Bone marrow (tissue), 2 donors: ENCODE data around the gene S100A1.
A peak's percentile ranks its signal among the peaks of the same experiment; 100 is the strongest.
"Not testable (repeated sequence)": the region's sequence is repeated elsewhere in the genome, so short reads cannot be mapped to it uniquely, and the experiment has no call there.

Experiments used
- DNase-seq, 2 donors: peaks; one replicate each; lab custom pipeline; 2025; lab: John Stamatoyannopoulos, UW

Gene S100A1

GRCh38 chr1:153627715-153628626, at the start of gene S100A1:
S100A1 (plus strand) TSS chr1:153628434; CDS start chr1:153630522, 2,088 bp downstream.
- DNase-seq = no peak

GRCh38 chr1:153578490-153578889, 49.7 kb upstream of the S100A1 start:
- DNase-seq = no peak

GRCh38 chr1:153578936-153579335, 49.3 kb upstream of the S100A1 start:
- no peak for DNase-seq

DNA sequence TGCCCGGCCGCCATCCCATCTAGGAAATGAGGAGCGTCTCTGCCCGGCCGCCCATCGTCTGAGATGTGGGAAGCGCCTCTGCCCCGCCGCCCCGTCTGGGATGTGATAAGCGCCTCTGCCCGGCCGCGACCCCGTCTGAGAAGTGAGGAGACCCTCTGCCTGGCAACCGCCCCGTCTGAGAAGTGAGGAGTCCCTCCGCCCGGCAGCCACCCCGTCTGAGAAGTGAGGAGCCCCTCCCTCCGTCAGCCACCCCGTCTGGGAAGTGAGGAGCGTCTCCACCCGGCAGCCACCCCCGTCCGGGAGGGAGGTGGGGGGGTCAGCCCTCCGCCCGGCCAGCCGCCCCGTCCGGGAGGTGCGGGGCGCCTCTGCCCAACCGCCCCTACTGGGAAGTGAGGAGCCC, 45.4 kb upstream of the S100A1 start:
- DNase-seq = not testable (repeated sequence)

DNA sequence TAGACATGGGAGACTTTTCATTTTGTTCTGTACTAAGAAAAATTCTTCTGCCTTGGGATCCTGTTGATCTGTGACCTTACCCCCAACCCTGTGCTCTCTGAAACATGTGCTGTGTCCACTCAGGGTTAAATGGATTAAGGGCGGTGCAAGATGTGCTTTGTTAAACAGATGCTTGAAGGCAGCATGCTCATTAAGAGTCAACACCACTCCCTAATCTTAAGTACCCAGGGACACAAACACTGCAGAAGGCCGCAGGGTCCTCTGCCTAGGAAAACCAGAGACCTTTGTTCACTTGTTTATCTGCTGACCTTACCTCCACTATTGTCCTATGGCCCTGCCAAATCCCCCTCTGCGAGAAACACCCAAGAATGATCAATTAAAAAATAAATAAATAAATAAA, 44.7 kb upstream of the S100A1 start:
- DNase-seq = not testable (repeated sequence)

GRCh38 chr1:153583976-153584375, 44.3 kb upstream of the S100A1 start:
- no peak for DNase-seq

- no peak for DNase-seq
Measured at GRCh38 chr1:153585006-153585405, 43.2 kb upstream of the S100A1 start.

DNA sequence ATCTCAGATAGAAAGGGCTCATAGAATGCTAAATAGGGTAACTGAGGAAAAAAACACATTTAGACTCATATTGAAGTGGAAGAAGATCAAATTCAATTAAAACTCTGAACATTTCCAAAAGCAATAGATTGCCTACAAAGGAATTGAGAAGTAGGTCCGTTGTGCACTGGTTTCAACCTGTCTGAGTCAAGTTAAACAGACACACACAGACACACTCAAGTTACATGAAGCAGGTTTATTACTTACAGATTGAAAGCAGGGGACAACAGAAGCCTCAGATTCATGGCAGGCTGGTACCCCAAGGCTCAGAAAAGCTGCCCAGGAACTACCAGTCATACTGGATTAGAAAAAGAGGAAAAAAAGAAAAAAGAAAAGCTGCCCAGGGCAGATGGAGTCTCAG, 41.9 kb upstream of the S100A1 start:
- no peak for DNase-seq

GRCh38 chr1:153587314-153587713, 40.9 kb upstream of the S100A1 start:
- no peak for DNase-seq

DNA sequence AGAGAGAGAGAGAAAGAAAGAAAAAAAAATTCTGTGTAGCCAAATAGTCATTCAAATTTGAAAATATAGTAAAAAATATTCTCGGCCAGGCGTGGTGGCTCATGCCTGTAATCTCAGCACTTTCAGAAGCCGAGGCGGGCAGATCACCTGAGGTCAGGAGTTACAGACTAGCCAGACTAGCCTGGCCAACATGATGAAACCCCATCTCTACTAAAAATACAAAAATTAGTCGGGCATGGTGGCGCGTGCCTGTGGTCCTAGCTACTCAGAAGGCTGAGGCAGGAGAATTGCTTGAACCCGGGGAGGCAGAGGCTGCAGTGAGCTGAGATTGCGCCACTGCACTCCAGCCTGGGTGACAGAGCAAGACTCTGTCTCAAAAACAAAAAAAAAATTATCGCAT, 40.2 kb upstream of the S100A1 start:
- DNase-seq = not testable (repeated sequence)

GRCh38 chr1:153588482-153588881, 39.8 kb upstream of the S100A1 start:
- no peak for DNase-seq

GRCh38 chr1:153592748-153593147, 35.5 kb upstream of the S100A1 start:
- no peak for DNase-seq

DNA sequence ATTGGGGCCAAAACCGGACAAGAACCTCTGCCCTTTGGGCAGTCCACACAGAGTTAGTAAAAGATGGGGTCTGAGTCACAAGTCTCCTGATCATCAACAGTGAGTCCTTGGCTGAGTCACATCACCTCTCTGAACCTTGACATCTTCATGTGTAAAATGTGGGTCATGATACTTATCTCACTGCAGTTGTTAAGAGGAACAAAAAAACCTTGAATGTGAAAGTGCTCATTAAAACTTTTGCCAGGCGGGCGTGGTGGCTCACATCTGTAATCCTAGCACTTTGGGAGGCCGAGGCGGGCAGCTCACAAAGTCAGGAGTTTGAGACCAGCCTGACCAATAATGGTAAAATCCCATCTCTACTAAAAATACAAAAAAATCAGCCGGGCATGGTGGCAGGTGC, 31.0 kb upstream of the S100A1 start:
- DNase-seq = peak in 1 of 2 donors; percentile 61

DNA sequence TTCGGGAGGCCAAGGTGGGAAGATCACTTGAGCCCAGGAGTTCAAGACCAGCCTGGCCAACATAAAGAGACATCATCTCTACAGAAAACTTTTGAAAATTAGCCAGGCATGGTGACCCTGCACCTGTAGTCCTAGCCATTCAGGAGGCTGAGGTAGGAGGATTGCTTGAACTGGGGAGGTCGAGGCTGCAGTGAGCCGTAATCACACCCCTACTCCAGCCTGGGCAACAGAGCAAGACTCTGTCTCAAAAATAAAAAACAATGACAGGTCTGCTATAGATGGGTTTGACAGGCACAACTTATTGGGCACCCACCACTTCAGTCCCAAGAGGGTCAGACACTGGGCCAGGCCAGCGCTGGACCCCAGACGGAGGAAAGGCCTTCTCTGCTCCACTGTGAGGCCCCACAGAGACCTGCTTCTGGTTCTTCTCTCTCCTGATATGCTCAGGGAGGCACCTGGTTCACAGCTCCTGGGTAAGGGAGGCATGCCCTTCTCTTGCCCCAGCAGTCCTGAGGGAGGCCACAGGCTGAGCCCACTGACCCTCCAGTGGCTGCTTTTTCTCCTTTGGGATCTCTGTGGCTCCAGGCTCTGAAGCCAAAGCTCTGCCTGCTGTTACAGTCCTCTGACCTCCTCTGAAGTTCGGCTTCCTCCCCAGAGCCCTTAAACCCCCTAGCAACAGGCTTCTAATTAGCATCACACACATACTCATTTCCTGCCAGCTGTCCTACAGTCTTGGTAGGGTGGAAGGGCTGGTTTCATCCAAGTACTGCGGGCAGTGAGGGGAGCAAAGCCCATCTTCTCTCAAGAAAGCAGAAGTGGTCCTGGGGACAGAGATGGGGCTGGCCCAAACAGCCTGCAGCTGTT, 29.7 kb upstream of the S100A1 start:
- peak in 1 of 2 donors; percentile 98 for DNase-seq

DNA sequence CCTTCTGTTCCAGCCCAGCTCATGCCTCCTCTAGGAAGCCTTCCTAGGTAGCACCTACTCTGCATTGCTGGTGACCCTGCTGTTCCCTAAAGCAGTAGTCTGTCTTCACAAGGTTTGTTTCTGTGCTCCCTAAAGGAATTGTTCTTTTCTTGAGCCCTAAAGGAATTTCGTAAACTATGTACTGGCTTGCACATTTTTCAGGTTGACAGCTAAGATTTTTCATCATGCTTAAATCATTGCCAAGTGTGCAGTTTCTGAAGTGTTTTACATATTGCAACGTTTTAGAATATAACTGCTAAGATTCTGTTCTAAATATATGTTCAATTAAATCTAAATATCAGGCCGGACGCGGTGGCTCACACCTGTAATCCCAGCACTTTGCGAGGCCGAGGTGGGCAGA, 28.4 kb upstream of the S100A1 start:
- DNase-seq = no peak

- DNase-seq = peak in 1 of 2 donors; percentile 20
Measured at GRCh38 chr1:153602749-153603148, 25.5 kb upstream of the S100A1 start.

- DNase-seq = no peak
Measured at GRCh38 chr1:153606194-153606593, 22.0 kb upstream of the S100A1 start.

GRCh38 chr1:153607381-153607780, 20.9 kb upstream of the S100A1 start:
- no peak for DNase-seq

GRCh38 chr1:153608089-153608682, 20.0 kb upstream of the S100A1 start:
- DNase-seq = no peak

- no peak for DNase-seq
Measured at GRCh38 chr1:153608742-153609584, 19.3 kb upstream of the S100A1 start.

GRCh38 chr1:153609585-153609907, 18.7 kb upstream of the S100A1 start:
- DNase-seq = no peak

- DNase-seq = no peak
Measured at GRCh38 chr1:153610334-153610733, 17.9 kb upstream of the S100A1 start.
